Fibroblast of lung (primary cell): Measurements from ENCODE around the gene RAB36.

Source experiments
- EZH2 ChIP-seq: IDR thresholded peaks from 2 replicates; pipeline ENCODE4 v1.5.1; 2012; ENCODE audit warnings: low read length, control low read depth, mild to moderate bottlenecking; ENCODE audit errors: missing control alignments
- TF ChIP-seq, protein P1 (sequence below), 2 donors: IDR thresholded peaks in 1 of 2; conservative IDR thresholded peaks in 1 of 2; 1 replicate in 1 of 2; 2 replicates in 1 of 2; pipeline ENCODE4 v1.5.1; 2011 to 2012; ENCODE audit warnings: low read length in 2 of 2, control low read depth in 1 of 2, inconsistent platforms in 1 of 2, low read depth in 1 of 2, mild to moderate bottlenecking in 1 of 2

DNA sequence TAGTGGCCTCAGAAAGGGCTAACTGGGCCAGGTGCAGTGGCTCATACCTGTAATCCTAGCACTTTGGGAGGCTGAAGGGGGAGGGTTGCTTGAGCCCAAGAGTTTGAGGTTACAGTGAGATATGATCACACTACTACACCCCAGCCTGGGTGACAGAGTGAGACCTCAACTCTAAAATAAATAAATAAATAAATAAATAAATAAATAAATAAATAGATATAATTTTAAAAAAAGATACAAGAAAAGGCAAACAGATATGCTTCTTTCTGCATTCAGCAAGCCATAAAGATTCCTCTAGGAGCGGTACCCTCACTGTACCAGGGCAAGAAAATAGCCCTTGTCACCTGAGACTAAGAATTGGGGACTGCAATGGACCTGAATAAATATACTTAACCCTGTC, 2.2 kb upstream of the RAB36 start:
- TF ChIP-seq, protein P1, sequence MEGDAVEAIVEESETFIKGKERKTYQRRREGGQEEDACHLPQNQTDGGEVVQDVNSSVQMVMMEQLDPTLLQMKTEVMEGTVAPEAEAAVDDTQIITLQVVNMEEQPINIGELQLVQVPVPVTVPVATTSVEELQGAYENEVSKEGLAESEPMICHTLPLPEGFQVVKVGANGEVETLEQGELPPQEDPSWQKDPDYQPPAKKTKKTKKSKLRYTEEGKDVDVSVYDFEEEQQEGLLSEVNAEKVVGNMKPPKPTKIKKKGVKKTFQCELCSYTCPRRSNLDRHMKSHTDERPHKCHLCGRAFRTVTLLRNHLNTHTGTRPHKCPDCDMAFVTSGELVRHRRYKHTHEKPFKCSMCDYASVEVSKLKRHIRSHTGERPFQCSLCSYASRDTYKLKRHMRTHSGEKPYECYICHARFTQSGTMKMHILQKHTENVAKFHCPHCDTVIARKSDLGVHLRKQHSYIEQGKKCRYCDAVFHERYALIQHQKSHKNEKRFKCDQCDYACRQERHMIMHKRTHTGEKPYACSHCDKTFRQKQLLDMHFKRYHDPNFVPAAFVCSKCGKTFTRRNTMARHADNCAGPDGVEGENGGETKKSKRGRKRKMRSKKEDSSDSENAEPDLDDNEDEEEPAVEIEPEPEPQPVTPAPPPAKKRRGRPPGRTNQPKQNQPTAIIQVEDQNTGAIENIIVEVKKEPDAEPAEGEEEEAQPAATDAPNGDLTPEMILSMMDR (conservative IDR thresholded peaks at IDR 0.05 in 1 of 2, IDR thresholded peaks at IDR 0.05 in 1 of 2; ENCODE audit: low read depth in 1 of 2, low read length in 2 of 2) = no peak
- no peak for TF ChIP-seq EZH2
